ENCODE data around the gene DCAF10.
"Not testable (repeated sequence)": the region's sequence is repeated elsewhere in the genome, so short reads cannot be mapped to it uniquely, and the experiment has no call there.

The DCAF10 gene

GRCh38 chr9:37790096-37790495, 10.5 kb upstream of the DCAF10 start:
- DNase-seq (ENCODE audit: low spot score) (no peak), FAIRE-seq (no peak)

GRCh38 chr9:37792122-37792521, 8.5 kb upstream of the DCAF10 start:
- FAIRE-seq (no peak), DNase-seq (ENCODE audit: low spot score) (no peak)

GRCh38 chr9:37796232-37796631, 4.4 kb upstream of the DCAF10 start:
- no peak for FAIRE-seq
- DNase-seq (ENCODE audit: low spot score): no peak

- FAIRE-seq (no peak), DNase-seq (ENCODE audit: low spot score) (no peak)
Measured at GRCh38 chr9:37798677-37799076, 1.9 kb upstream of the DCAF10 start.

GRCh38 chr9:37801287-37801850, 772 bp downstream of the DCAF10 start:
- no peak for FAIRE-seq
- peak; percentile 36 for DNase-seq (ENCODE audit: low spot score)

GRCh38 chr9:37801959-37802711, 1.5 kb downstream of the DCAF10 start:
- FAIRE-seq: no peak
- no peak for DNase-seq (ENCODE audit: low spot score)

- FAIRE-seq: no peak
Measured at GRCh38 chr9:37806271-37806670, 5.7 kb downstream of the DCAF10 start.

GRCh38 chr9:37809676-37810075, 9.1 kb downstream of the DCAF10 start:
- FAIRE-seq; DNase-seq (ENCODE audit: low spot score): not testable (repeated sequence)

More at GRCh38 chr9:37806271-37806670, 5.7 kb downstream of the DCAF10 start:
- DNase-seq (ENCODE audit: low spot score): no peak

- DNase-seq (ENCODE audit: low spot score) (no peak), FAIRE-seq (no peak)
Measured at GRCh38 chr9:37811906-37812476, 11.4 kb downstream of the DCAF10 start.

GRCh38 chr9:37812773-37813379, 12.3 kb downstream of the DCAF10 start:
- DNase-seq (ENCODE audit: low spot score): no peak
- no peak for FAIRE-seq

GRCh38 chr9:37818849-37819248, 18.3 kb downstream of the DCAF10 start:
- DNase-seq (ENCODE audit: low spot score) (no peak), FAIRE-seq (no peak)

GRCh38 chr9:37820142-37820541, 19.5 kb downstream of the DCAF10 start:
- FAIRE-seq: no peak
- DNase-seq (ENCODE audit: low spot score): no peak

GRCh38 chr9:37825174-37825573, 24.6 kb downstream of the DCAF10 start:
- not testable (repeated sequence) for FAIRE-seq; DNase-seq (ENCODE audit: low spot score)

GRCh38 chr9:37827483-37828165, 27.0 kb downstream of the DCAF10 start:
- DNase-seq (ENCODE audit: low spot score) (no peak), FAIRE-seq (no peak)

GRCh38 chr9:37835821-37836220, 35.2 kb downstream of the DCAF10 start:
- FAIRE-seq (no peak), DNase-seq (ENCODE audit: low spot score) (no peak)

- FAIRE-seq: no peak
- DNase-seq (ENCODE audit: low spot score): no peak
Measured at GRCh38 chr9:37836386-37836785, 35.8 kb downstream of the DCAF10 start.

GRCh38 chr9:37839496-37840461, 39.2 kb downstream of the DCAF10 start:
- FAIRE-seq (no peak), DNase-seq (ENCODE audit: low spot score) (no peak)

- FAIRE-seq: peak; percentile 17
- DNase-seq (ENCODE audit: low spot score): peak; percentile 18
Measured at GRCh38 chr9:37840560-37841194, 40.1 kb downstream of the DCAF10 start.

- FAIRE-seq (no peak), DNase-seq (ENCODE audit: low spot score) (no peak)
Measured at GRCh38 chr9:37852222-37852621, 51.6 kb downstream of the DCAF10 start.

GRCh38 chr9:37856551-37856950, 56.0 kb downstream of the DCAF10 start:
- FAIRE-seq (no peak), DNase-seq (ENCODE audit: low spot score) (no peak)
